NCI-H524 treated with DMSO at 0.1 percent for 48 hours (cell line): ENCODE data around the gene C4orf50.

Experiments
- DNase-seq: peaks from one replicate; lab custom pipeline; 2025; lab: John Stamatoyannopoulos, UW

Gene C4orf50

GRCh38 chr4:5890063-5890727, 128.0 kb downstream of the C4orf50 start:
- DNase-seq = peak; percentile 83

GRCh38 chr4:5889002-5889696, 129.1 kb downstream of the C4orf50 start:
- DNase-seq = no peak

- no peak for DNase-seq
Observed at GRCh38 chr4:5888222-5889001, 129.8 kb downstream of the C4orf50 start.

GRCh38 chr4:5887361-5888221, 130.6 kb downstream of the C4orf50 start:
- no peak for DNase-seq

GRCh38 chr4:5887011-5887360, 131.2 kb downstream of the C4orf50 start:
- no peak for DNase-seq

GRCh38 chr4:5885733-5886132, 132.5 kb downstream of the C4orf50 start:
- DNase-seq = no peak

GRCh38 chr4:5884796-5885195, 133.4 kb downstream of the C4orf50 start:
- peak; percentile 34 for DNase-seq

- DNase-seq = peak; percentile 62
Observed at GRCh38 chr4:5883916-5884315, 134.3 kb downstream of the C4orf50 start.

- no peak for DNase-seq
Observed at GRCh38 chr4:5882947-5883346, 135.3 kb downstream of the C4orf50 start.

- DNase-seq = no peak
Observed at GRCh38 chr4:5881340-5881739, 136.9 kb downstream of the C4orf50 start.

- no peak for DNase-seq
Observed at GRCh38 chr4:5878359-5878758, 139.9 kb downstream of the C4orf50 start.

- DNase-seq = no peak
Observed at GRCh38 chr4:5877392-5877791, 140.8 kb downstream of the C4orf50 start.

GRCh38 chr4:5874811-5875449, 143.3 kb downstream of the C4orf50 start:
- no peak for DNase-seq

GRCh38 chr4:5870701-5871100, 147.5 kb downstream of the C4orf50 start:
- peak; percentile 34 for DNase-seq

- no peak for DNase-seq
Observed at GRCh38 chr4:5869966-5870619, 148.1 kb downstream of the C4orf50 start.

GRCh38 chr4:5867866-5868265, 150.4 kb downstream of the C4orf50 start:
- no peak for DNase-seq

- DNase-seq = no peak
Observed at GRCh38 chr4:5866841-5867813, 151.1 kb downstream of the C4orf50 start.

- no peak for DNase-seq
Observed at GRCh38 chr4:5865896-5866599, 152.2 kb downstream of the C4orf50 start.

- no peak for DNase-seq
Observed at GRCh38 chr4:5863461-5864113, 154.6 kb downstream of the C4orf50 start.
